Measurements from ENCODE around the gene AK4.

DNA sequence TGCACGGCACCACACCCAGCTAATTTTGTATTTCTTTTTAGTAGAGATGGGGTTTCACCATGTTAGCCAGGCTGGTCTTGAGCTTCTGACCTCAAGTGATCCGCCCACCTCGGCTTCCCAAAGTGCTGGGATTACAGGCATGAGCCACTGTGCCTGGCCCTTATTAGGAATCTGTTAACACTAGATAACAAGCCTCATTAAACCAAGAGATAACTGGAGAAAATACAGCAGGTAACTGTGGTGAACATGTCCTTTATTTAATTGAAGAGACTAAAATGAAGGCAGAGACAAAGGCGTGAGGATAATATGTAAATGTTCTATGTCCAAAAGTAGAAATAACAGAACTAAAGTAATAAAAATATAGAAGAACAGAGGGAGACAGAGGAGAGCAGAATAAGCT, 89.5 kb downstream of the AK4 start:
- no peak for TF ChIP-seq POLR2A (IDR thresholded peaks at IDR 0.05; ENCODE audit: low read length)
- TF ChIP-seq GATA1 (IDR thresholded peaks at IDR 0.05; ENCODE audit: low read depth, low read length), result no peak
